Stimulated activated CD8-positive, alpha-beta memory T cell treated with anti-CD3 and anti-CD28 coated beads, Interleukin-7, amount 100 ng/mL, for 24 hours (primary cell): ENCODE results near the gene UBE2Z.
"Not testable (repeated sequence)": the region's sequence is repeated elsewhere in the genome, so short reads cannot be mapped to it uniquely, and the experiment has no call there.

Experiments
- DNase-seq: peaks from one replicate; pipeline ENCODE4 v3.0.0-alpha.2; 2020; ENCODE audit warnings: low read depth

The UBE2Z gene

DNA sequence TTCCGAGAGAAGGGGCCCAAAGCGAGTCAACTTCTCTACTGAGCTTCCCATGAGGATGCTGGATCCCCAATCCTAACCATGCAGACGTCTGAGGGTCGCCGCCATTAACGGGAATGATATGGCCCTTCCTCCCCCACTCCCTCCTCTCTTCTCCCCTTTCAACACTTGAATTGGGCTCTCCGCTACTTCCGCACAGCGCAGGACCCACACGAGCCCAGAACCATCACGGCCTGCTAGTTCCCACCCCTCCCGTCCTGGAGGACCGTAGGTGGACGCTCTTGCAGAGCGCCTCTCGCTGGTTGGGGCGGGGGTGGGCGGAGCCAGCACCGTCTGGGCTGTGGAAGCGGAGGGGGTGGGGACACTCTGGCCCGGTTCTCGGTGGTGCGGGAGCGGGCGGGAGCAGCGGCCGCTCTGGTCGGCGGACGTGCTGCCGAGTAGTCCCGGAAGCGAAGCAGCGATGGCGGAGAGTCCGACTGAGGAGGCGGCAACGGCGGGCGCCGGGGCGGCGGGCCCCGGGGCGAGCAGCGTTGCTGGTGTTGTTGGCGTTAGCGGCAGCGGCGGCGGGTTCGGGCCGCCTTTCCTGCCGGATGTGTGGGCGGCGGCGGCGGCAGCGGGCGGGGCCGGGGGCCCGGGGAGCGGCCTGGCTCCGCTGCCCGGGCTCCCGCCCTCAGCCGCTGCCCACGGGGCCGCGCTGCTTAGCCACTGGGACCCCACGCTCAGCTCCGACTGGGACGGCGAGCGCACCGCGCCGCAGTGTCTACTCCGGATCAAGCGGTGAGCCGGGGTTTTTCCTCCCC lies at the start of gene UBE2Z:
Gene UBE2Z, plus strand, starts transcription at position 361 of the 797 bp plus-strand sequence. Its CDS starts 97 bp downstream, at position 458.
- DNase-seq, result peak; percentile 67

DNA sequence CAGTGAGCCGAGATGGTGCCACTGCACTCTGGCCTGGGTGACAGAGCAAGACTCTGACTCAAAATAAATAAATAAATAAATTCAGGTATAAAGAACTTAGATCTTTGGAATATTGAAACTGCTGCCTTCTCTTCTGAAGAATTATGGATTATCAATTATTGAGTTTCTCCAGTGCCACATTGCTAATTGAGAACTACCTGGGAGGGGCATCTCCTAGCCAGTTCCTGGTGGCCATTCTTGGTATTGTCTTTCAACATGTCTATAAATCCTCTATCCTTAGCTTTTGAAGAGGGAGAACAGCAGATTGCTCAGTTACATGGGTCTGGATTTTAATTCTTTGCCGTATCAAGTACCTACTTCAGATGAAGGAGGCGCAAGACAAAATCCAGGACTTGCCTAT lies 48.2 kb upstream of the UBE2Z start:
- DNase-seq, result no peak

DNA sequence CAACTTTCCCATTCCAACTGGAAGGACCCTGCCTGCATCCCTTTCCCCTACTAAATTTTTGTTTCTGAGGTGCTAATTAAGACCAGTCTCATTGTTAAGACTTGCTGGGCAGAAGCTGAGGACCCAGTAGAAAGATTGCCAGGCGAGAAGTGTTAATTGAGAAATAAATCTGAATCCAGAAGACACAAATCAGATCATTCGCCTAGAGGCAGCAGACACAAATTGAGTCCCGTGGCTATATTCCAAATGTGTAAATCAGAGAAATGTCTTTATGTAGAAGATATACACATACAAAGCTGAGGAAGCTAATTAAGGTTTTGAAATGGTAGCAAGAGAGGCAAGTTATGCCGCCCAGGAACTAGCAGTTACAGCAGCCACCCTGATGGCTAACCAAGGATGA lies 47.8 kb upstream of the UBE2Z start:
- no peak for DNase-seq

DNA sequence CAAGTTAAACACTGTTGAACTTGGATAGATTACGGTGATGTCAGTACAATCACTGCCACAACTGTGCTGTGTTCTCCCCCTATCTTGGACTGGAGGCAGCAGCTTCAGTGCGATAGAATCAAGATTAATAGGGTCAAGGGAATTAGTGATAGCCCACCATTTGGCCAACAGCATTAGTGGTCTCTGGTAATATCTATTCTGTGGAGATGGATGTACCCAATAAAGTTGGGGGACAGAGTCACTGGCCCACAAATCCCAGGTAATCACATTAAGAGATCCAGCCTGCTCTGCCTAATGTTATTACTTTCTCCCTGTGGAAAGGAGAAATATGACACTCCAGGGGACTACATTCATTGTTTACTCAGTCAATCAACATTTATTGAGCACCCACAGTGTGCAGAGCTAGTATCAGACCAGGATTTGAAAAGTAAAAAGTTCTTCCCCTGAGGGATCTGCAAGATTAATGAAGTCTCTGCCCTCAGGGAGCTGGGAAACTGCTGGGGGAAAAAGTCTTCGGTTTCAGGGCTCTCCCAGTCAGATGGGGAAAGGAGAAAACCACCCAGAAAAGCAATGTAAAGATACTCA lies 39.2 kb upstream of the UBE2Z start:
- DNase-seq, result no peak

DNA sequence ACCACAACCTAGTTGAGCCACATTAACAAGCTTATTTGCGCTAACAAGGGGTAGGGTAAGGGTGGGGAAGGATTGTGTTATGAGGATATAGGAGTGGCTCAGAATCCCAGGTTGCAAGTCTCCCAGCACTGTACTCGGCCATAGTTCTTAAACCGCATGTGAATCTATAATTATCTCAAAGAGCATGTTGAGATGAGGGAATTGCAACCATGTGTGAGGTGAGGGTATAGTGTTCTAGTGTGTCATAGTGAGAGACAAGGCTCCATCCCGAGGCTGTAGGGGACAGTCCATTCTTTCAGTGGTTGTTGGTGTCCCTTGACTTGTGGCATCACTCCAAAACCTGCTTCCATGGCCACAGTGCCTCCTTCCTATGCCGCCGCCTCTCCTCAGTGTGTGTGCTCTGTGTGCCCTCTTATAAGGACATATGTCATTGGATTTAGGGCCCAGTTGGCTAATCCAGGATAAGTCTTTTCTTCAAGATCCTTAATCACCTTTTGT lies 38.3 kb upstream of the UBE2Z start:
- DNase-seq, result no peak

DNA sequence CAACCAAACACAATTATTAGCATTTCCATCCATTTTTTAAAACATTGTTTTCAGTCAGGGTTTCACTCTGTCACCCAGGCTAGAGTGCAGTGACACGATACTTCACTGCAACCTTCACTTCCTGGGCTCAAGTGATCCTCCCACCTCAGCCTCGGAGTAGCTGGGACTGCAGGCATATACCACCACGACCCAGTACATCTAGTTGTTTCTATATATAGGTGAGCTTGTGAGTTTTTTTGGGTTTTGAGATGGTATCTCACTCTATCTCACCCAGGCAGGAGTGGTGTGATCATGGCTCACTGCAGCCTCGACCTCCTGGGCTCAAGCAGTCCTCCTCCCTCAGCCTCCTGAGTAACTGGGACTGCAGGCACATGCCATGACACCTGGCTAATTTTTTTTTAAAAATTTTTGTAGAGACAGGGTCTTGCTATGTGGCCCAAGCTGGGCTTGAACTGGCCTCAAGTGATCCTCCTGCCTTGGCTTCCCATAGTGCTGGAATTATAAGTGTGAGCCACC lies 37.1 kb upstream of the UBE2Z start:
- DNase-seq, result no peak

DNA sequence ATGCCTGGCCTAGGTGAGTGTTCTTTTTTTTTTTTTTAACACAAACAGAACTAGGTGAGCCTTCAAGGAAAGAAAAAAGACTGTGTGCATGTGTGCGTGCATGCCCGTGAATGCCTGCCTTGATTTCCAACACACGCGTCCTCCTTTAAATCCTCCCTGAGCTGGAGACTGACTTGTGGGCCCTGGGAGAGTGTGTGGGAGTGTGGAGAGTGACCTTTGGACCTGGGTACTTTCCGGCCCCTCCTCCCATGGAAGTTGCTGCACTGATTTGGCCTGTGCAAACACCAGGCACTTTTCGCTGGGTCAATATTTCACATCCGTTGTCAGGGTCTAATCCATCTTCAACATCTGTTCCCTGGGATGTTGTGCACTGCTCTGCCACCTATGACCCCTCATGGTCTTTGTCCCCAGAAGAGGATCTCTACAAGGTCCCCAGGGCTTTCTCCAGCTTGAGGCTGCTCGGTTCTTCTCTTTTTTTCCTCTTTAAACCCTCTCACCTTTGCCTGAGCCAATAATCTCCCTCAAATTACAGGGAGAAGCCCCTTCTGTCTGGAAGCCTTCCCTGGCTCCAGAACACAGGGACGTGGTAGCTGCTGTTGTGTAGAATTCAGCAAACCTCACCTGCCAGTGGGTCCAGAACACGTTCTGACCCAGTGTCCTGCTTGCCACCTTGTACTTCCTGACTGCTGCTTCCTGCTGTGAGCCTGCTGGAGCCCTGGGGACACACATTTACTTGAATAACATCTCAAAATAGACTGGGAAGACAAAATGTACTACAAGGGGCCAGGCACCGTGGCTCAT lies 36.5 kb upstream of the UBE2Z start:
- no peak for DNase-seq

DNA sequence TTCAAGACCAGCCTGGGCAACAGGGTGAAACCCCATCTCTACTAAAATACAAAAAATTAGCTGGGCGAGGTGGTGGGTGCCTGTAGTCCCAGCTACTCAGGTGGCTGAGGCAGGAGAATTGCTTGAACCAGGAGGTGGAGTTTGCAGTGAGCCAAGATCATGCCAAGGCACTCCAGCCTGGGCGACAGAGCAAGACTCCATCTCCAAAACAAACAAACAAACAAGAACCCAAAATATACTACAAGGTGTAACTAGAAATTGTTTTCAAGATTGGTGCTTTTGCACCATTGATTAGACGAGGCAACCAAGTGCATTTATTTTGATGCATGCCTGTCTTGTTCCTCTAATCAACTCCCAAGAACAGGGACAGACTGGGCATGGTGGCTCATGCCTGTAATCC lies 35.8 kb upstream of the UBE2Z start:
- not testable (repeated sequence) for DNase-seq

DNA sequence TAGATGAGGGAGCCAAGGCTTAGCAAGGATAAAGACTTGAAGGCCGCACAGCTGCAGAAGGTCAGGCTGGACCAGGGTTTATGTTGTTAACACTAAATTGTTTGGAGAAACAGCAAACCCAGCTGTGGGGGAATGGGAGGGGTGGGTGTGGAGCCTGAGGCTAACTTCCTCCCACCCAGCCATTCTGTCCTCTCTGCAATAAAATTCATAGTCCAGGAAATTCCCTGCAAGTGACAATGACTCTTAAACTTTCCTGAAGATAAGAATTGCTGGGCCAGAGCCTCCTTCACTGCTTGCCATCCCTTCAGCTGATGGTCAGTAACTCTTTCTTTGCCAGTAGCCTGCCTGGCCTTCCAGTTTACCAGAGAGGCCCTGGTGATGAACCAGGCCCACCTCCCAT lies 35.0 kb upstream of the UBE2Z start:
- no peak for DNase-seq

DNA sequence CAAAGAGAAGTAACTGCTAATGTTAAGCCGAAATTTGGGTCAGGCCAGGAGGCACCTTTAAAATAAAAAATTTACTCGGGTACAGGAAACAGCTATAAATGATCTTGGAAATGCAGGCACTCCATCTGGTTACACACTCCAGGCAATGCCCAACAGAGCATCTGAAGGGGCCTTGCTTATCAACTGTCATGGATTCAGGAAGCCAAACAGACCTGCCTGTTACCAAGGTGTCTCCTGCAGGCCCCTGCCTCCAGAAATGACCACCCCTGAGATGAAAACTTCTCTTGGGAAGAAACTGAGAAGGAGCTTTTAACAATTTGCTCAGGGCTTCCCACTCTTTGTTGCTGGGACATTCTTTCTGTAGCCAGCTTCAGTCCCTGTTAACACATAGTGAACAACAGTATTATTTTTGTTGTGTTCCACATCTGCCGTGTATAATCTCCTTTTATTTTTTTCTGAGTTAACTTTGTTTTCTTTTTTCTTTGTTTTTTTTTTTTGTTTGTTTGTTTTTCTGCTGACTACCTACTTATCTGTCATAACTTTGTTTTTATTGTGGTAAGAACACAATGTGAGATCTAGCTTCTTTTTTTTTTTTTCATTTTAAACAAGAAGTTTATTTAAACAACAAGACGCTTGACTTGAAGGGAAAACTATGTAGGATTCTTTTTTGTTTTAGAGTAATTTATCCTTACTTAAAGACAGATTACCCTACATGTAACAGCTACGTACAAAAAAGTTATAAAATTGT lies 34.3 kb upstream of the UBE2Z start:
- DNase-seq, result no peak

DNA sequence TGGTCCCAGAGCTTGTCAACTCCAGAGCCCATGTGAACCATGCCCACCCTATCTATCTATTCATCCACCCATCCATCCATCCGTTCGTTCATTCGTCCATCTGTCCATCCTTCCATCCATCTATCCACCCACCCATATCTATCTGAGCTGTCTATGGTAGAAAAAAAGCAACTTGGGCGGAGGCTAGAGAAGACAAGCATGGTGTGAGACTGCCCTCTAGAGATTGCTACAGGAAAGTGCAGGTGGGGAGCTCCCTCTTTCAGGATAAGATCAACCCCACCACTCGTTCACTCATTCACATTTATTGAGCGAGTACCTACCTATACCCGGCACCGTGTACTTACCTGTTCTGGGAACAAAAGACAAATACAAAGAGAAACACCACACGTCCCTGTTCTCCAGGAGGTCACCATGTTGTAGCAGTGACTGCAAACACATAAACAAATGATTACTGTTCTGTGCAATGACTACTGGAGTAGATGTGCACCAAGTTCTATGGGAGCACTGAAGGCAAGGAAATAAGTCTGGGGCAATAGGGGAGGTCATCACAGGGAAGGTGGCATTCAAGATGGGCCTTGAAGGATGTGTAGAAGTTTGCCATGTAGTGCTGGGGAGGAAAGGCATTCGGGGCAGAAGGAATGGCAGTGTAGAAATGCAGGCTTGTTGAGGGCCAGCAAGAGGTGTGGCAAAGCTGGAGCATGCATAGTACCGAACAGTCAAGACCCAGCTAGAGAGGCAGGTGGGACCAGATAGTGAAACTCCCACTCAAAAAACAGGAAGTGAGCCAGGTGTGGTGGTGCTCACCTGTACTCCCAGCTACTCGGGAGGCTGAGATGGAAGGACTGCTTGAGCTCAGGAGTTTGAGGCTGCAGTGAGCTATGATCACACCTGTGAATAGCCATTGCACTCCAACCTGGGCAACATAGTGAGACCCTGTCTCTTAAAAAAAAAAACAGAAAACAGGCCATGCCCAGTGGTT lies 29.0 kb upstream of the UBE2Z start:
- no peak for DNase-seq

DNA sequence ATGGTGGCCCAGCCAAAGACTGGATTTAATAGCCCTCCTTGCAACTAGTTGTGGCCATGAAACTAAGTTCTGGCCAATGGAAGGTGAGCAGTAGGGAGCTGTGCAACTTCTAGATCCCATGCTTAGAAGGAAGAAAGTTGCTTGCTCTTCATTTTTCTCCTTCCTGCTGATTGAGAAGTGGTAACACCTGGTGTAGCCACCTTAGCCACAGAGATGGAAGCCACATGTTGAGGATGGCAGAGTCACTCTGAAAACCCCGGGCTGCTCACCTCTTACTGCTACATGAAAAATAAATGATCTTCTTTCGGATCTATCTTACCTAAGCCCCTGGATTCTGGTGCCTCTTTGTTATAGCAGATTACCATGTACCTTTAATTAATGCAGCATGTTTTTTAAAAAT lies 25.9 kb upstream of the UBE2Z start:
- DNase-seq, result no peak

DNA sequence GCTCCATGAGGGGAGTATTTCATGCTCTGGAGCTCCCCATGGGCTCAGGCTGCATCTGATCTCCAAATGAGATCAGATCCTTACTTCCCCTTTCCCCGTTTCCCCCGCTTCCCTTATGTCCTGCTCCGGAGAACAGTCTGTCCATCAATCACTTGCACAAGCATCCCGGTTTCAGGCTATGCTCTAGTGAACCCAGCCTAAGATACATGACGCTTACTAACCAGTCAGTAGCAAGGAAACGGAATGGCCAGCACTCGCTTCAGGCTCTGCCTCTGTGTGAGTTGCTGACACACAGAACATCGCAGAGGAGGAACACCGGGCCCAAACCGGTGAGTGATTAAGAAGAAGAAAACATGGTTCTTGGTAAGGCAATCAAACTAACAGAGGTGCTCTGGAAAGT lies 25.0 kb upstream of the UBE2Z start:
- no peak for DNase-seq

DNA sequence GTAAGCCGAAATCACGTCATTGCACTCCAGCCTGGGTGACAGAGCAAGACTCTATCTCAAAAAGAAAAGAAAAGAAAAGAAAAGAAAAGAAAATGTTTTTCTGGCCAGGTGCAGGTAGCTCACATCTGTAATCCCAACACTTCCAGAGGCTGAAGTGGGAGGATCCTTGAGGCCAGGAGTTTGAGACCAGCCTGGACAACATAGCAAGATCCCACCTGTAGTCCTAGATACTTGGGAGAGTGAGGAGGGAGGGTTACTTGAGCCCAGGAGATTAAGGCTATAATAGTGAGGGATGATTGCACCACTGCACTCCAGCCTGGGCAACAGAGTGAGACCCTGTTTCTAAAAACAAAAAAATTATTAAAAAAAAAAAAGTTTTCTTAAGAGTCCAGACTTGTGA lies 18.1 kb upstream of the UBE2Z start:
- DNase-seq, result no peak

DNA sequence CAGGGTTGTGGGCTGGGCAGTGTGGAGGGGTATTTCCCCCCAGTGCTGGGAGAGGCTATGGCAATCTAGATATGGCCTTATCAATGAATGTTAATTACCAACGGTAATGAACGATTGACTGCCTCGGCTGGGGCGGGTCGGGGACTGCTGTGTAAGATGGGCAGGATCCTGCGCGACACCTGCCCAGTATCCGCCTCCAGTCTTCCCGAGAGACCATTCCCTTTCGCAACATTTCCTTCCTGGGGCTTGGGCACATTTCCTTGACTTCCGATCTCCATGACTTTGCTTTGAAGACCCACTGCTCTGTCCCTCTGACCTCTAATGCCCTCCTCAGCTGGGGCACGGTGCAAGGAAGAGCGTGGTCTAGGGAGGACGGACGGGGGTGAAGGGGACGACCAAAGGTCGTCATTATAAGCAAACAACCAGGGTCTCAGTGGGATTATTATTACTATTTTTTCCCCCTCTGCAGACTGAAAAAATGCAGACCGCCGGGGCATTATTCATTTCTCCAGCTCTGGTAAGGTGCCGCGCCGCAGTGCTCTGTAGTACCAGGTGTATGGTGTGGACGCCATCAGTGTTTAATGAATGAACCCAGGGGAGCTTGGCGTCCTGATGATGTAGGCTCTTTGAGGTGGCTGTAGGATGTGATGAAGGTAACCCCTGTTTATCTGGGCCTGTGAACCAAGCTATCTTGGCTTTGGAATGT lies 15.1 kb upstream of the UBE2Z start:
- no peak for DNase-seq

DNA sequence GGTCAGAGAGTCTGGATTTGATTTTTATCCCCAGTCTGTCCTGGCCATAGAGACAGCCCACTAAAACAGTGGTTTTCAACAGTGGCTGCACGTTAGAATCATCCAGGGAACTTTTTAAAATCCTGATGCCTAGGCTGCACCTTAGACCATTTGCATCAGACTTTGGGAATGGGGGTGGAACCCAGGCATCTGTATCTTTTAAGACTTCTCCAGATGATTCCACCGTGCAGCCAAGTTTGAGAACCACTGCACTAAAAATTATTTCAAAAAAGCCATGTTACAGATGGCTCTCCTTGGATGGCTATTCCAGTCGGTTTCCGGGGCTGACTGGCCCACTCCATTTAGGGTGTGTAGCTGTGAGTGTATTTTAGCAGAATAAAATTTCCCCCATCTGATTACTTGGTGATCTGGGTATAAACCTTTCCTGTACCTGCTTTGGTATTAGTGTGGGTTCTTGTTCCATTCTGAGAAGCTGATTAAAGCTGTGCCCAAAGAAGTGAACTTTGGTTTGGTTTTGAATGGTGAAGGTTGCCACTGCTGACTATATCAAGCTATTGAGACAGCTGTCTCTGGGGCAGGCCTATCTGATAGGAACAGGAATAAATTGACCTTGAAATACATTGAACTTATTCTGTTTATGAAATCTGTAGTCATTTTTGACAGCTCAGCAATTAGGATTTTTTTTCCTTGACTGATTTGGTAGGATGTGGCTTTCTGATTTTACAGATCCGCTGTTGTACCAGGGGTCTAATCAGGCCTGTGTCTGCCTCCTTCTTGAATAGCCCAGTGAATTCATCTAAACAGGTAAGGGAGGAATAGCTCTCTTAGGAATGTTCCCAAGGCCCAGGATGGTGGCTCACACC lies 14.3 kb upstream of the UBE2Z start:
- DNase-seq, result no peak

DNA sequence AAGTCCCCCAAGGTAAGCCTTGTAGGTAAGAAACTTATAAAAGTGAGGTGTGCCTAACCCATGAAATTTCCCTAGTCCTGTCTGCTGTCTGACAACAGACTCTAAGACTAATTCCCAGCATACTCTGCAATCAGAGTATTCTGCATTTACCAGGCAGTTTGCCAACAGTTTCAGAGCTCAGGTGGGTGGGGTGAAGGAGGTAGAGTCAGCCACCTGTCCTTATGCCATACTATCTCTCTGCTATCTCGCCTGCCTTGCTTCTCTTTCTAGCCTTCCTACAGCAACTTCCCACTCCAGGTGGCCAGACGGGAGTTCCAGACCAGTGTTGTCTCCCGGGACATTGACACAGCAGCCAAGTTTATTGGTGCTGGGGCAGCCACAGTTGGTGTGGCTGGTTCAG lies 13.3 kb upstream of the UBE2Z start:
- DNase-seq, result no peak

DNA sequence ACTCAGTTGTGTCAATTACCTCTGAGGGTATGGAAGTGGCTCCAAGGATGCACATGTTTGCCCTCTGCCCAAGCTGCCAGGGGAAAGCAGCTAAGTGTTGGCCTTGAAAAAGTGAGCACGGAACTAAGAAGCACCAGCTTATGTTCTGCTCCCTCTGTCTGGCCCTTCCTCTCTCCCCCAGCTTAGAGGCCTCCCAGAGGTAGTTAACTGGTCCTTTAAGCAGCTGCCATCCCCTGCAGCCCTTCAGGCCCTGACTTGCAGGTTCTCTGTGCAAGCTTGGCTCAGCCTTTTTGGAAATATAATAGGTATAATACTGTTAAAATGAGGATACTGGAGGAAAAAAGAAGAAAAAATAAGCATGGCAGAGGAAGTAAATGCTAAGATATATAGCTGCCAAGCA lies 7.0 kb upstream of the UBE2Z start:
- no peak for DNase-seq

DNA sequence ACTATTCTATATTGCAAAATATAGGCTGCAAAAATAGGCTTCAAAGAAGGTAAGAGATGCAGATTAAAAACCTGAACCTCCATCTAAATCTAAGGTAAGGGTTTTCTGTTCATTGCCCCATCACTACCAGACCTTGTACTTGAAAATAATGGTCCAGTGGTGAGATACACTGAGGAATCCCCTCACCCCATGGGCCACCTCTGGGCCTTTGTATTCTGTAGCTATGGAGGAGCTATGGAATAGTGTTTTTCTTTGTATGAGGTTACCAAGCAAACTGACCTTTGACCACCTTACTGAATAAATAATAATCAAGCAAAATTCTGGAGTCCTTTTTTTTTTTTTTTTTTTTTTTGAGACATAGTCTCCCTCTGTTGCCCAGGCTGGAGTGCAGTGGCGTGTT lies 4.8 kb upstream of the UBE2Z start:
- DNase-seq, result no peak
